ENCODE measurements around the gene SHC4. TPM values are rescaled to one million over a fixed set of nuclear protein-coding genes. Genes with fewer than 3 reads are reported as not detected.

SHC4 gene
- polyA plus RNA-seq, 3 donors, result 0.09 TPM; not detected in 2

- Histone ChIP-seq H3K4me3 (replicated peaks in 1 of 3; ENCODE audit: low read depth in 2 of 3, low read length in 3 of 3) (no peak overlapping the region), H4K20me1 (ENCODE audit: insufficient read depth, low read length) (no peaks in the 10 kb centered on the region), H3K9me3 (replicated peaks in 1 of 2; ENCODE audit: control insufficient read depth in 1 of 2, insufficient read depth in 1 of 2, low read length in 2 of 2) (no peaks in the 10 kb centered on the region), H3K27me3 (ENCODE audit: control insufficient read depth in 2 of 2, insufficient read depth in 2 of 2, low read length in 2 of 2) (no peaks in the 10 kb centered on the region), H3K79me2 (ENCODE audit: insufficient read depth, low read length) (peaks cover 14% of the 10 kb centered on the region), H3K27ac (ENCODE audit: low read depth in 1 of 2, low read length in 2 of 2) (no peak overlapping the region), H2AFZ (ENCODE audit: insufficient read depth, low read depth, low read length, poor library complexity, severe bottlenecking) (no peak overlapping the region), H3K4me1 (ENCODE audit: control insufficient read depth in 1 of 2, insufficient read depth in 2 of 2, low read length in 2 of 2) (peaks cover 11 to 19% of the 10 kb centered on the region in 2 donors), H3K4me2 (replicated peaks; ENCODE audit: extremely low read depth, low read length, poor library complexity, severe bottlenecking) (no peak overlapping the region), H3K36me3 (replicated peaks in 1 of 2; ENCODE audit: control insufficient read depth in 1 of 2, insufficient read depth in 2 of 2, low read length in 2 of 2) (no peaks in the 10 kb centered on the region), H3K9ac (ENCODE audit: insufficient read depth, low read length, poor library complexity, severe bottlenecking) (no peak overlapping the region)
- Mint-ChIP-seq H3K27ac (peak overlapping the region in 1 of 7 donors; percentile 13), H3K27me3 (ENCODE audit: low read depth in 3 of 3) (no peaks in the 10 kb centered on the region), H3K36me3 (peaks cover 0 to 2% of the 10 kb centered on the region in 2 donors), H3K9me3 (peaks cover 0 to 2% (median 0%) of the 10 kb centered on the region in 7 donors), H3K4me3 (peak overlapping the region in 1 of 2 donors; percentile 40), H3K4me1 (peaks cover 23% of the 10 kb centered on the region)
- intact Hi-C loops (cut with micrococcal nuclease), result no loop called here
- no peak for DNase-seq
- TF ChIP-seq CTCF (IDR thresholded peaks at IDR 0.05), result no peak
- WGBS (ENCODE audit: insufficient coverage), result no CpG with 5 or more reads among the region's 3 CpGs
Observed at GRCh38 chr15:48880070-48880634, 83.6 kb downstream of the SHC4 start.

- Mint-ChIP-seq H3K27me3 (ENCODE audit: low read depth in 3 of 3) (peaks cover 0 to 3% (median 2%) of the 10 kb centered on the region in 3 donors), H3K4me1 (peaks cover 23% of the 10 kb centered on the region), H3K27ac (peak within 1 kb of the TSS; percentile 94 to 98 (median 97)), H3K9me3 (peaks cover 0 to 2% (median 0%) of the 10 kb centered on the region in 7 donors), H3K36me3 (peaks cover 0 to 2% of the 10 kb centered on the region in 2 donors), H3K4me3 (peak within 1 kb of the TSS; percentile 100)
- peaks cover 14% of the 10 kb centered on the region for H3K79me2 ChIP-seq (ENCODE audit: insufficient read depth, low read length)
- WGBS (ENCODE audit: insufficient coverage), result under 1% methylated on average over 58 of the region's 58 CpGs
- peaks cover 11 to 19% of the 10 kb centered on the region in 2 donors for H3K4me1 ChIP-seq (ENCODE audit: control insufficient read depth in 1 of 2, insufficient read depth in 2 of 2, low read length in 2 of 2)
- H3K9me3 ChIP-seq (replicated peaks in 1 of 2; ENCODE audit: control insufficient read depth in 1 of 2, insufficient read depth in 1 of 2, low read length in 2 of 2), result no peaks in the 10 kb centered on the region
- no peaks in the 10 kb centered on the region for H3K36me3 ChIP-seq (replicated peaks in 1 of 2; ENCODE audit: control insufficient read depth in 1 of 2, insufficient read depth in 2 of 2, low read length in 2 of 2)
- no peaks in the 10 kb centered on the region for H4K20me1 ChIP-seq (ENCODE audit: insufficient read depth, low read length)
- H3K4me3 ChIP-seq (replicated peaks in 1 of 3; ENCODE audit: low read depth in 2 of 3, low read length in 3 of 3), result peak within 1 kb of the TSS; percentile 68 to 90 (median 79)
- intact Hi-C loops (cut with micrococcal nuclease), result loop anchor here in 1 of 2 donors (5.0 kb wide), 1 partner anchor 66 kb away; the partner anchor contains the start of gene CEP152
- no peak for TF ChIP-seq CTCF (IDR thresholded peaks at IDR 0.05)
- peak within 1 kb of the TSS; percentile 74 for H3K9ac ChIP-seq (ENCODE audit: insufficient read depth, low read length, poor library complexity, severe bottlenecking)
- H3K27ac ChIP-seq (ENCODE audit: low read depth in 1 of 2, low read length in 2 of 2), result peak within 1 kb of the TSS; percentile 79 to 90
- peak within 1 kb of the TSS; percentile 93 for H3K4me2 ChIP-seq (replicated peaks; ENCODE audit: extremely low read depth, low read length, poor library complexity, severe bottlenecking)
- peak within 1 kb of the TSS; percentile 98 for H2AFZ ChIP-seq (ENCODE audit: insufficient read depth, low read depth, low read length, poor library complexity, severe bottlenecking)
- no peaks in the 10 kb centered on the region for H3K27me3 ChIP-seq (ENCODE audit: control insufficient read depth in 2 of 2, insufficient read depth in 2 of 2, low read length in 2 of 2)
- DNase-seq, result peak; percentile 93 to 95 (median 94)
Observed at GRCh38 chr15:48877630-48878595, 85.8 kb downstream of the SHC4 start, which contains the start of gene EID1. Gene EID1 (plus strand): TSS chr15:48878134. CDS start chr15:48878177, 43 bp downstream.

Measured in CD14-positive monocyte (primary cell).